Testis (tissue), 2 donors: Measurements from ENCODE around the gene FMNL2.

Source experiments
- POLR2A ChIP-seq: fragments of 450-650 bp; IDR thresholded peaks from one replicate; pipeline ENCODE4 v1.6.1; 2017; ENCODE audit warnings: antibody characterized with exemption, mild to moderate bottlenecking, moderate library complexity
- TF ChIP-seq, protein P1 (sequence below), 3 experiments: fragments of 450-650 bp in 2 of 3; fragments of 200-600 bp in 1 of 3; sonication (generic) in 1 of 3; IDR thresholded peaks; one replicate each; pipeline ENCODE4 v1.5.1; 2016 to 2019; ENCODE audit warnings: antibody characterized with exemption in 3 of 3, mild to moderate bottlenecking in 2 of 3, moderate library complexity in 1 of 3

DNA sequence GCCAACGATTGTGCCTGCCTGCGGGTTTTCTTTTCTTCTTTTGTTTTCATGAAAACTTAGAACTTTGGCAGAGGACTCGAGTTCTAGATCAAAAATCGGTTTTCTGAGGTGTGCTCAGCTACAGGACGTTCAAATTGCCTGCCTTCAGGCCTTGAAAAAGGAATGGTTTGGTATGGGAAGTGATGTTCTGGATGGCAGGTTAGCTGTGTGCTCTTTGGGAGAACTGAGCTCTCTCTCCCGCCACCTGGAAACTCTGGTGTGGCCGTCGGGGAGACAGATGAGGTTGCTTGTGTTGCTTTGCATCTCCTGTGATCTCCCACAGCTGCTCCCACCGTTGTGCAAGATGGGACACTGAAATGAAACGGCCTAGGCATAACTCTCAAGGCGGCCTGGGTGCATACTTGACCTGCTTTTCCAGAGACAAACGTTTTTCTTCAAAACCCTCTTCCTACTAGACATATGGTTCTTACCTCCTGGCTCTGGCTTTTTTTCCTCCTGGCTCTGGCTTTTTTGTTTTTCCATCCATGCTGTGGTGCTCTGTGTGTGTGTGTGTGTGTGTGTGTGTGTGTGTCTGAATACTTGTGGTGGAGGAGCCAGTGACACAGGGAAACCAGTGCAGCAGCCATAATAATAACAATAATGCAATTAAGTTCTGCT lies 2.0 kb downstream of the FMNL2 start:
- TF ChIP-seq, protein P1, sequence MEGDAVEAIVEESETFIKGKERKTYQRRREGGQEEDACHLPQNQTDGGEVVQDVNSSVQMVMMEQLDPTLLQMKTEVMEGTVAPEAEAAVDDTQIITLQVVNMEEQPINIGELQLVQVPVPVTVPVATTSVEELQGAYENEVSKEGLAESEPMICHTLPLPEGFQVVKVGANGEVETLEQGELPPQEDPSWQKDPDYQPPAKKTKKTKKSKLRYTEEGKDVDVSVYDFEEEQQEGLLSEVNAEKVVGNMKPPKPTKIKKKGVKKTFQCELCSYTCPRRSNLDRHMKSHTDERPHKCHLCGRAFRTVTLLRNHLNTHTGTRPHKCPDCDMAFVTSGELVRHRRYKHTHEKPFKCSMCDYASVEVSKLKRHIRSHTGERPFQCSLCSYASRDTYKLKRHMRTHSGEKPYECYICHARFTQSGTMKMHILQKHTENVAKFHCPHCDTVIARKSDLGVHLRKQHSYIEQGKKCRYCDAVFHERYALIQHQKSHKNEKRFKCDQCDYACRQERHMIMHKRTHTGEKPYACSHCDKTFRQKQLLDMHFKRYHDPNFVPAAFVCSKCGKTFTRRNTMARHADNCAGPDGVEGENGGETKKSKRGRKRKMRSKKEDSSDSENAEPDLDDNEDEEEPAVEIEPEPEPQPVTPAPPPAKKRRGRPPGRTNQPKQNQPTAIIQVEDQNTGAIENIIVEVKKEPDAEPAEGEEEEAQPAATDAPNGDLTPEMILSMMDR (IDR thresholded peaks at IDR 0.05) = no peak
- TF ChIP-seq POLR2A = no peak
